ENCODE measurements around the gene HIPK2. TPM values are rescaled to one million over a fixed set of nuclear protein-coding genes. Genes with fewer than 3 reads are reported as not detected.

HIPK2 gene
- polyA plus RNA-seq, 2 donors, result 4.2 to 7.8 TPM

GRCh38 chr7:139598642-139599041, 179.2 kb downstream of the HIPK2 start:
- no peak overlapping the region for H3K4me3 ChIP-seq (ENCODE audit: low read depth in 1 of 2, low read length in 2 of 2)
- H3K27ac ChIP-seq (ENCODE audit: low read depth in 2 of 2, low read length in 1 of 2), result no peak overlapping the region
- 38 to 56% methylated on average over 1 of the region's 1 CpG for WGBS, 2 donors
- H3K27me3 ChIP-seq (ENCODE audit: control insufficient read depth in 1 of 2, insufficient read depth in 2 of 2, low read length in 2 of 2), result no peaks in the 10 kb centered on the region
- H3K4me1 ChIP-seq (ENCODE audit: control insufficient read depth in 2 of 2, insufficient read depth in 2 of 2, low read length in 1 of 2), result no peaks in the 10 kb centered on the region
- H3K36me3 ChIP-seq (ENCODE audit: control insufficient read depth in 2 of 2, insufficient read depth in 2 of 2, low read length in 1 of 2), result peaks cover 25 to 40% of the 10 kb centered on the region in 2 donors
- H3K9me3 ChIP-seq (ENCODE audit: control insufficient read depth in 2 of 2, insufficient read depth in 1 of 2, low read depth in 1 of 2, low read length in 1 of 2), result peaks cover 0 to 3% of the 10 kb centered on the region in 2 donors

GRCh38 chr7:139597028-139597427, 180.8 kb downstream of the HIPK2 start:
- Histone ChIP-seq H3K36me3 (ENCODE audit: control insufficient read depth in 2 of 2, insufficient read depth in 2 of 2, low read length in 1 of 2) (peaks cover 28 to 45% of the 10 kb centered on the region in 2 donors), H3K27me3 (ENCODE audit: control insufficient read depth in 1 of 2, insufficient read depth in 2 of 2, low read length in 2 of 2) (no peaks in the 10 kb centered on the region), H3K4me1 (ENCODE audit: control insufficient read depth in 2 of 2, insufficient read depth in 2 of 2, low read length in 1 of 2) (no peaks in the 10 kb centered on the region), H3K9me3 (ENCODE audit: control insufficient read depth in 2 of 2, insufficient read depth in 1 of 2, low read depth in 1 of 2, low read length in 1 of 2) (peaks cover 0 to 3% of the 10 kb centered on the region in 2 donors), H3K4me3 (ENCODE audit: low read depth in 1 of 2, low read length in 2 of 2) (no peak overlapping the region), H3K27ac (ENCODE audit: low read depth in 2 of 2, low read length in 1 of 2) (no peak overlapping the region)
- 94 to 97% methylated on average over 5 of the region's 5 CpGs for WGBS, 2 donors

GRCh38 chr7:139596626-139597025, 181.2 kb downstream of the HIPK2 start:
- Histone ChIP-seq H3K36me3 (ENCODE audit: control insufficient read depth in 2 of 2, insufficient read depth in 2 of 2, low read length in 1 of 2) (peaks cover 28 to 45% of the 10 kb centered on the region in 2 donors), H3K27me3 (ENCODE audit: control insufficient read depth in 1 of 2, insufficient read depth in 2 of 2, low read length in 2 of 2) (no peaks in the 10 kb centered on the region), H3K4me3 (ENCODE audit: low read depth in 1 of 2, low read length in 2 of 2) (no peak overlapping the region), H3K27ac (ENCODE audit: low read depth in 2 of 2, low read length in 1 of 2) (no peak overlapping the region), H3K9me3 (ENCODE audit: control insufficient read depth in 2 of 2, insufficient read depth in 1 of 2, low read depth in 1 of 2, low read length in 1 of 2) (peaks cover 0 to 3% of the 10 kb centered on the region in 2 donors), H3K4me1 (ENCODE audit: control insufficient read depth in 2 of 2, insufficient read depth in 2 of 2, low read length in 1 of 2) (no peaks in the 10 kb centered on the region)
- 93 to 94% methylated on average over 17 of the region's 17 CpGs for WGBS, 2 donors

- Histone ChIP-seq H3K4me1 (ENCODE audit: control insufficient read depth in 2 of 2, insufficient read depth in 2 of 2, low read length in 1 of 2) (no peaks in the 10 kb centered on the region), H3K36me3 (ENCODE audit: control insufficient read depth in 2 of 2, insufficient read depth in 2 of 2, low read length in 1 of 2) (peaks cover 33 to 50% of the 10 kb centered on the region in 2 donors), H3K27ac (ENCODE audit: low read depth in 2 of 2, low read length in 1 of 2) (no peak overlapping the region), H3K4me3 (ENCODE audit: low read depth in 1 of 2, low read length in 2 of 2) (no peak overlapping the region), H3K9me3 (ENCODE audit: control insufficient read depth in 2 of 2, insufficient read depth in 1 of 2, low read depth in 1 of 2, low read length in 1 of 2) (peaks cover 0 to 3% of the 10 kb centered on the region in 2 donors), H3K27me3 (ENCODE audit: control insufficient read depth in 1 of 2, insufficient read depth in 2 of 2, low read length in 2 of 2) (no peaks in the 10 kb centered on the region)
- WGBS, 2 donors, result 77 to 81% methylated on average over 5 of the region's 5 CpGs
Measured at GRCh38 chr7:139595806-139596205, 182.0 kb downstream of the HIPK2 start.

GRCh38 chr7:139594911-139595476, 182.8 kb downstream of the HIPK2 start:
- Histone ChIP-seq H3K27me3 (ENCODE audit: control insufficient read depth in 1 of 2, insufficient read depth in 2 of 2, low read length in 2 of 2) (no peaks in the 10 kb centered on the region), H3K4me1 (ENCODE audit: control insufficient read depth in 2 of 2, insufficient read depth in 2 of 2, low read length in 1 of 2) (no peaks in the 10 kb centered on the region), H3K9me3 (ENCODE audit: control insufficient read depth in 2 of 2, insufficient read depth in 1 of 2, low read depth in 1 of 2, low read length in 1 of 2) (peaks cover 0 to 3% of the 10 kb centered on the region in 2 donors), H3K36me3 (ENCODE audit: control insufficient read depth in 2 of 2, insufficient read depth in 2 of 2, low read length in 1 of 2) (peaks cover 27 to 45% of the 10 kb centered on the region in 2 donors), H3K4me3 (ENCODE audit: low read depth in 1 of 2, low read length in 2 of 2) (no peak overlapping the region), H3K27ac (ENCODE audit: low read depth in 2 of 2, low read length in 1 of 2) (no peak overlapping the region)
- WGBS, 2 donors, result 84 to 85% methylated on average over 13 of the region's 13 CpGs

GRCh38 chr7:139594090-139594489, 183.7 kb downstream of the HIPK2 start:
- WGBS, 2 donors, result 95 to 97% methylated on average over 2 of the region's 2 CpGs
- Histone ChIP-seq H3K36me3 (ENCODE audit: control insufficient read depth in 2 of 2, insufficient read depth in 2 of 2, low read length in 1 of 2) (peaks cover 27 to 44% of the 10 kb centered on the region in 2 donors), H3K4me1 (ENCODE audit: control insufficient read depth in 2 of 2, insufficient read depth in 2 of 2, low read length in 1 of 2) (no peaks in the 10 kb centered on the region), H3K9me3 (ENCODE audit: control insufficient read depth in 2 of 2, insufficient read depth in 1 of 2, low read depth in 1 of 2, low read length in 1 of 2) (peaks cover 0 to 3% of the 10 kb centered on the region in 2 donors), H3K27ac (ENCODE audit: low read depth in 2 of 2, low read length in 1 of 2) (no peak overlapping the region), H3K4me3 (ENCODE audit: low read depth in 1 of 2, low read length in 2 of 2) (no peak overlapping the region), H3K27me3 (ENCODE audit: control insufficient read depth in 1 of 2, insufficient read depth in 2 of 2, low read length in 2 of 2) (no peaks in the 10 kb centered on the region)

- H3K27ac ChIP-seq (ENCODE audit: low read depth in 2 of 2, low read length in 1 of 2), result no peak overlapping the region
- no peak overlapping the region for H3K4me3 ChIP-seq (ENCODE audit: low read depth in 1 of 2, low read length in 2 of 2)
- no peaks in the 10 kb centered on the region for H3K27me3 ChIP-seq (ENCODE audit: control insufficient read depth in 1 of 2, insufficient read depth in 2 of 2, low read length in 2 of 2)
- H3K4me1 ChIP-seq (ENCODE audit: control insufficient read depth in 2 of 2, insufficient read depth in 2 of 2, low read length in 1 of 2), result no peaks in the 10 kb centered on the region
- peaks cover 27 to 50% of the 10 kb centered on the region in 2 donors for H3K36me3 ChIP-seq (ENCODE audit: control insufficient read depth in 2 of 2, insufficient read depth in 2 of 2, low read length in 1 of 2)
- H3K9me3 ChIP-seq (ENCODE audit: control insufficient read depth in 2 of 2, insufficient read depth in 1 of 2, low read depth in 1 of 2, low read length in 1 of 2), result peaks cover 0 to 3% of the 10 kb centered on the region in 2 donors
- WGBS, 2 donors, result 94 to 97% methylated on average over 4 of the region's 4 CpGs
Measured at GRCh38 chr7:139592801-139593461, 184.9 kb downstream of the HIPK2 start.

- Histone ChIP-seq H3K4me3 (ENCODE audit: low read depth in 1 of 2, low read length in 2 of 2) (no peak overlapping the region), H3K4me1 (ENCODE audit: control insufficient read depth in 2 of 2, insufficient read depth in 2 of 2, low read length in 1 of 2) (no peaks in the 10 kb centered on the region), H3K36me3 (ENCODE audit: control insufficient read depth in 2 of 2, insufficient read depth in 2 of 2, low read length in 1 of 2) (peaks cover 24 to 47% of the 10 kb centered on the region in 2 donors), H3K9me3 (ENCODE audit: control insufficient read depth in 2 of 2, insufficient read depth in 1 of 2, low read depth in 1 of 2, low read length in 1 of 2) (peaks cover 0 to 2% of the 10 kb centered on the region in 2 donors), H3K27me3 (ENCODE audit: control insufficient read depth in 1 of 2, insufficient read depth in 2 of 2, low read length in 2 of 2) (no peaks in the 10 kb centered on the region), H3K27ac (ENCODE audit: low read depth in 2 of 2, low read length in 1 of 2) (no peak overlapping the region)
- WGBS, 2 donors, result 86 to 87% methylated on average over 3 of the region's 3 CpGs
Measured at GRCh38 chr7:139591550-139592195, 186.1 kb downstream of the HIPK2 start.

- Histone ChIP-seq H3K36me3 (ENCODE audit: control insufficient read depth in 2 of 2, insufficient read depth in 2 of 2, low read length in 1 of 2) (peaks cover 14 to 41% of the 10 kb centered on the region in 2 donors), H3K4me3 (ENCODE audit: low read depth in 1 of 2, low read length in 2 of 2) (no peak overlapping the region), H3K9me3 (ENCODE audit: control insufficient read depth in 2 of 2, insufficient read depth in 1 of 2, low read depth in 1 of 2, low read length in 1 of 2) (no peaks in the 10 kb centered on the region), H3K27me3 (ENCODE audit: control insufficient read depth in 1 of 2, insufficient read depth in 2 of 2, low read length in 2 of 2) (no peaks in the 10 kb centered on the region), H3K4me1 (ENCODE audit: control insufficient read depth in 2 of 2, insufficient read depth in 2 of 2, low read length in 1 of 2) (no peaks in the 10 kb centered on the region), H3K27ac (ENCODE audit: low read depth in 2 of 2, low read length in 1 of 2) (no peak overlapping the region)
- 88 to 90% methylated on average over 1 of the region's 1 CpG for WGBS, 2 donors
Measured at GRCh38 chr7:139589474-139589873, 188.3 kb downstream of the HIPK2 start.

Data from esophagus (tissue), 2 donors.